Stimulated activated CD4-positive, alpha-beta T cell treated with anti-CD3 and anti-CD28 coated beads, TNF-alpha, amount 100 ng/mL, for 24 hours (primary cell): ENCODE data around the gene SMC4.
A peak's percentile ranks its signal among the peaks of the same experiment; 100 is the strongest.
"Not testable (repeated sequence)": the region's sequence is repeated elsewhere in the genome, so short reads cannot be mapped to it uniquely, and the experiment has no call there.

Experiments used
- DNase-seq, 3 experiments: peaks; one replicate each; pipeline ENCODE4 v3.0.0-alpha.2; 2020; ENCODE audit warnings: low read depth in 3 of 3

SMC4 gene

GRCh38 chr3:160399125-160400029 is at the start of gene SMC4, which contains the start of gene IFT80:
Gene SMC4 (plus strand): TSS chr3:160399650. CDS start chr3:160400827, 1,177 bp downstream.
Gene IFT80 (minus strand): TSS chr3:160399225. CDS start chr3:160384600, 14,625 bp downstream.
- DNase-seq: peak; percentile 93 to 94 (median 93)

GRCh38 chr3:160355826-160356225 is 43.6 kb upstream of the SMC4 start:
- no peak for DNase-seq

GRCh38 chr3:160362896-160363295 is 36.6 kb upstream of the SMC4 start:
- not testable (repeated sequence) for DNase-seq

GRCh38 chr3:160365869-160366522 is 33.5 kb upstream of the SMC4 start:
- DNase-seq: no peak

GRCh38 chr3:160368804-160369203 is 30.6 kb upstream of the SMC4 start:
- DNase-seq: no peak

- DNase-seq: no peak
Observed at GRCh38 chr3:160369784-160370183, 29.7 kb upstream of the SMC4 start.

- DNase-seq: no peak
Observed at GRCh38 chr3:160370987-160371857, 28.2 kb upstream of the SMC4 start.

GRCh38 chr3:160372780-160373179 is 26.7 kb upstream of the SMC4 start:
- no peak for DNase-seq

- no peak for DNase-seq
Observed at GRCh38 chr3:160373655-160374054, 25.8 kb upstream of the SMC4 start.

- no peak for DNase-seq
Observed at GRCh38 chr3:160374472-160374871, 25.0 kb upstream of the SMC4 start.

- no peak for DNase-seq
Observed at GRCh38 chr3:160374925-160375324, 24.5 kb upstream of the SMC4 start.

- DNase-seq: no peak
Observed at GRCh38 chr3:160376681-160377080, 22.8 kb upstream of the SMC4 start.

- no peak for DNase-seq
Observed at GRCh38 chr3:160378331-160379109, 20.9 kb upstream of the SMC4 start.

GRCh38 chr3:160379628-160380214 is 19.7 kb upstream of the SMC4 start:
- no peak for DNase-seq

GRCh38 chr3:160381470-160381869 is 18.0 kb upstream of the SMC4 start:
- no peak for DNase-seq

- DNase-seq: no peak
Observed at GRCh38 chr3:160384639-160385318, 14.7 kb upstream of the SMC4 start.

GRCh38 chr3:160390565-160391138 is 8.8 kb upstream of the SMC4 start:
- no peak for DNase-seq

GRCh38 chr3:160392798-160393197 is 6.7 kb upstream of the SMC4 start:
- no peak for DNase-seq

GRCh38 chr3:160393346-160394008 is 6.0 kb upstream of the SMC4 start:
- DNase-seq: no peak
